ENCODE results near the gene GPATCH1. TPM values are rescaled to one million over a fixed set of nuclear protein-coding genes. Genes with fewer than 3 reads are reported as not detected.

The GPATCH1 gene
- total and polyA plus RNA-seq, 10 of the 15 experiments (the other 5 are each of a cell fraction or from before 2014, with no cell fraction given) = 4.5 to 9.6 (median 7.2) TPM

- TF ChIP-seq MEF2B (IDR thresholded peaks at IDR 0.05; ENCODE audit: partially characterized antibody, poor library complexity, severe bottlenecking) = no peak
These were observed 29.3 kb downstream of the GPATCH1 start (continued) for GRCh38 chr19:33110137-33110910.

- intact Hi-C loops (cut with micrococcal nuclease; ENCODE audit: unreplicated experiment) = no loop called here
- RAD21 ChIA-PET (ENCODE audit: unreplicated experiment) = no interaction called here
- H3K27ac ChIP-seq (ENCODE audit: control insufficient read depth, insufficient read depth) = no peak overlapping the region
- no peaks in the 10 kb centered on the region for H4K20me1 ChIP-seq (ENCODE audit: control insufficient read depth, insufficient read depth)
- H3K79me2 ChIP-seq (ENCODE audit: control insufficient read depth, insufficient read depth, low read length) = no peaks in the 10 kb centered on the region
- SMC1A ChIA-PET (ENCODE audit: uncharacterized antibody, unreplicated experiment) = no interaction called here
- no peak overlapping the region for H3K4me3 ChIP-seq
- H3K4me1 ChIP-seq (ENCODE audit: control insufficient read depth, insufficient read depth, low read length) = no peaks in the 10 kb centered on the region
- no peak overlapping the region for H2AFZ ChIP-seq (ENCODE audit: control insufficient read depth, low read depth, low read length)
- 93% methylated on average over 6 of the region's 11 CpGs for WGBS (ENCODE audit: insufficient coverage, insufficient replicate concordance, low lambda C conversion rate, missing lambda C conversion rate)
- CTCF ChIA-PET = no interaction called here
- in situ Hi-C loops (cut with MboI) = no loop called here
- FAIRE-seq (no peak), DNase-seq (ENCODE audit: low read depth, low spot score) (no peak), ATAC-seq (no peak)
- no TSS peak for BruUV-seq (replicated peaks)
- H3K9ac ChIP-seq (ENCODE audit: control insufficient read depth, insufficient read depth, low read length) = no peak overlapping the region
- POLR2A ChIA-PET = interaction anchor here (0.6 kb wide), 1 partner anchor 11 kb away, joined by 5 read pairs; no protein-coding TSS in a partner anchor
- peaks cover 6 to 16% of the 10 kb centered on the region in 2 experiments for H3K36me3 ChIP-seq (ENCODE audit: control insufficient read depth in 2 of 2, insufficient read depth in 2 of 2, low read length in 1 of 2)
- no peaks in the 10 kb centered on the region for H3K9me3 ChIP-seq (replicated peaks; ENCODE audit: control insufficient read depth, insufficient read depth, low read length)
- H3K27me3 ChIP-seq (replicated peaks in 1 of 2; ENCODE audit: control insufficient read depth in 2 of 2, insufficient read depth in 2 of 2, low read length in 1 of 2) = no peaks in the 10 kb centered on the region
- no peak overlapping the region for H3K4me2 ChIP-seq (ENCODE audit: control insufficient read depth, insufficient read depth)
- TF ChIP-seq CTCF (IDR thresholded peaks at IDR 0.05 in 2 of 3, conservative IDR thresholded peaks at IDR 0.05 in 1 of 3; ENCODE audit: control insufficient read depth in 2 of 3, extremely low read depth in 1 of 3, insufficient read depth in 1 of 3, low read depth in 3 of 3, low read length in 3 of 3) = no peak
- TF ChIP-seq EP300 (IDR thresholded peaks at IDR 0.05; ENCODE audit: borderline replicate concordance in 1 of 2, control insufficient read depth in 1 of 2, low read depth in 2 of 2, low read length in 2 of 2) = no peak
- TF ChIP-seq CBX5 (IDR thresholded peaks at IDR 0.05; ENCODE audit: low read depth) = no peak
- TF ChIP-seq ZNF592 (IDR thresholded peaks at IDR 0.05) = no peak
- no peak for TF ChIP-seq RFX5 (IDR thresholded peaks at IDR 0.05; ENCODE audit: low read depth, low read length)
- TF ChIP-seq SIN3A (IDR thresholded peaks at IDR 0.05; ENCODE audit: low read depth, low read length) = no peak
- no peak for TF ChIP-seq NR2C1 (IDR thresholded peaks at IDR 0.05)
- TF ChIP-seq CEBPZ (IDR thresholded peaks at IDR 0.05; ENCODE audit: low read depth, low read length) = no peak
- no peak for TF ChIP-seq YBX1 (IDR thresholded peaks at IDR 0.05)
These were observed 30.6 kb downstream of the GPATCH1 start for GRCh38 chr19:33111587-33111986.
